Measurements from ENCODE around the gene ILK.

Gene ILK

GRCh38 chr11:6638429-6638828 lies 34.9 kb downstream of the ILK start:
- no peak for DNase-seq

- DNase-seq: no peak
Observed at GRCh38 chr11:6640036-6640984, 36.7 kb downstream of the ILK start.

GRCh38 chr11:6640985-6641701 lies 37.6 kb downstream of the ILK start:
- no peak for DNase-seq

DNA sequence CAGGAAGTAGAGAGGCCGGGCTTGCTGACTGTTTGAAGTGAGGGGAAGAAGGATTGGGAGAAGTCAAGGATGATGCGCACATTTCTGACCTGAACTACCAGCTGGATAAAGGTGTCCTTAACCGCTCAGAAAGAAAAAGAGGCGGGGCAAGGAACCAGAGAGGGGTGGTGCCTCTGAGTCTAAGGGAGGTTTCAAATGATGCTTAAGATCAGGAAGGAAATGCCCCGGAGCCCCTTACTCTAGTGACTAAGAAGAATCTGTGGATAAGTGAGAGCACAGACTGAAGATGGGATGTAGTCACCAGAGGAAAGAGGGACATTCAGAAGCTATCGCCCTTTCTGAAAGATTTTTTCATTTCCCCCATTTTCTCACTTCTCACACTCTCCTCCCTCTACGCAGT lies 39.4 kb downstream of the ILK start:
- no peak for DNase-seq

DNA sequence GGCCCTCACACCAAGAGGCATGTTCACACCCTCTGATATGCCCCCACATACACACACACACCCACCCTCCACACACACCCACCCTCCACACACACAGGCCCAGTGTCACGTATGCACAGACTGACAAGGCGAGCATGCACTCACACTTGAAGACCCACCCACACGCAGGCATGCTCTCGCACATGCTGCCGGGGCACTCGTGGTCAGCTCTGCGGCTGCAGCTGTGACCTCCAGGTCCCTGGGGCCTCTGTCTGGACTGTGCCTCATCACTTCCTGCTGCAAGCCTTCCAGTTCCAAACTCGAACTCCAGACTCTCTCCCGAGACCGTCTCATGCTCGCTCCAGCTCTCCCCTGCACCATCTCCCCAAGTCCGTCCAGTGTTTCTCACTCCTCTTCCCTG lies 42.5 kb downstream of the ILK start:
- no peak for DNase-seq

GRCh38 chr11:6646576-6646917 lies 43.0 kb downstream of the ILK start:
- DNase-seq: no peak

- no peak for DNase-seq
Observed at GRCh38 chr11:6646918-6647679, 43.5 kb downstream of the ILK start.

DNA sequence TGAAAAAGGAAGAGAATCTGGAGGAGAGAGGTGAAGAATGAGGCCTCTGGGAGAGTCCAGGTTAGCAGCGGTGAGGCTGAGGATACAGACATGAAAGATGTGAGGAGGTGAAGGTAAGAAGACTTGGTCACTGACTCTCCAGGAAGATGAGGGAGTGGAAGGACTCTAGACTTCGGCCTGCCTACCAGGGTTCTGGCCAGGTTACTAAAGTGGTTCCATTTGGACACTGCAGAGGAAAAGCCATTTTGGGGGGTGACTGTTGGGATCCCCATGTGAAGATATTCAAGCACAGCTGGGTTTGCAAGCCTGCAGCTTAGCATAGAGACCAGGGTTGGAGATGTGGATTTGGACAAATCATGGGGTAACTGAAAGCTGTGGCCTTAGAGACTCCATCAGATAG lies 44.3 kb downstream of the ILK start:
- DNase-seq: no peak

DNA sequence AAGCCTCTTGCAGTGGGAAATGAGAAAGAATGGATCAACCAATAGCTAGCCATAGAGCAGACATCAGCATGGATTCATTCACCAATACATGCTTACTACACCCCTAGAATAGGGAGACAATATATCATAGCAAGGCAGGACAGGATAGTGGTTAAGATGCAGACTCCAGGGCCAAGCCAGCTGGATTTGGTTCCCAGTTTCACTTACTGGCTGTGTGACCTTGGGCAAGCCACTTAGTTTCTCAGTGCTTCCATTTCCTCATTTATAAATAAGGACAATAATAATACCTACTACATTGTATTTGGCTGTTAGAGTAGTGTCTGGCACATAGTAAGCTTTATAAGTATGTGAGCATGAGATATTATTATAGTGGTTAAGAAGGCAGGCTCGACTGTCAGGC lies 44.9 kb downstream of the ILK start:
- no peak for DNase-seq

DNA sequence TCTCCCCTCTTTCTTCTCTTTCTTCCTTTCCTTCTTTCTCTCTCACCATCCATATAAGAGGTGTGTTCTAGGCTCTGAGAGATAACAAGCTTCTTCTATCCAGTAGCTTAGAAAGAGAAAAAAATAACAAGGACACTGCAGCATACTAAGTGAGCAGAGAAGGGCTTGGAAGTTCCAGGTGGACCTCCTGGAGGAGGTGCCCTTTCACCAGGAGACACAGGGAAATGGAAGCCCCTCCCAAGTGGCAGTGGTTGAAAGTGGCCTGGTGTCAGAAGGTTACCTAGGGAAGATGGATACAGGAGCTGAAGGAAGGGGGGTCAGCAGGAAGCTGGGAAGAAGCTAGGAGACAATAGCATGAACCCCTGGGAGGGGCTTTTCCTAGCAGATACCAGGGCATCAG lies 46.5 kb downstream of the ILK start:
- no peak for DNase-seq

- no peak for DNase-seq
Observed at GRCh38 chr11:6650980-6651379, 47.4 kb downstream of the ILK start.

DNA sequence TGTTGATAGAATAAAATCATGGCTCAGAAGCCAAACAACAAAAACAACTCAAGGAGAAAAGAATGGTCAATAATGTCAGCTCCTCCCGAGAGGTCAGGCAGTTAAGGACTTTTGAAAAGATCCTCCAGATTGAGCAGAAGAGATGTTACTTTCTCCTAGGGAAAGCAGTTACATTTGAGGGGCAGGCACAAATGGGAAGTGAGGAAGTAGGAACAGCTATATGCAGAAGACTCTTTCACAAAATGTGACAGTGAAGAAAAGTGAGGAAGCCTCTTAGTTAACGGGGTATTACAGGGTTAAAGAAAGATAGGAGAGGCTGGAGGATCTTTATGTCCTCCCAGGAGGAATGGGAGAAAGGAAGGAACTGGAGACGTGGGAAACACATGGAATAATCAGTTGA lies 48.6 kb downstream of the ILK start:
- DNase-seq: no peak

GRCh38 chr11:6653097-6653496 lies 49.5 kb downstream of the ILK start:
- DNase-seq: no peak

- DNase-seq: no peak
Observed at GRCh38 chr11:6653656-6654055, 50.1 kb downstream of the ILK start.

DNA sequence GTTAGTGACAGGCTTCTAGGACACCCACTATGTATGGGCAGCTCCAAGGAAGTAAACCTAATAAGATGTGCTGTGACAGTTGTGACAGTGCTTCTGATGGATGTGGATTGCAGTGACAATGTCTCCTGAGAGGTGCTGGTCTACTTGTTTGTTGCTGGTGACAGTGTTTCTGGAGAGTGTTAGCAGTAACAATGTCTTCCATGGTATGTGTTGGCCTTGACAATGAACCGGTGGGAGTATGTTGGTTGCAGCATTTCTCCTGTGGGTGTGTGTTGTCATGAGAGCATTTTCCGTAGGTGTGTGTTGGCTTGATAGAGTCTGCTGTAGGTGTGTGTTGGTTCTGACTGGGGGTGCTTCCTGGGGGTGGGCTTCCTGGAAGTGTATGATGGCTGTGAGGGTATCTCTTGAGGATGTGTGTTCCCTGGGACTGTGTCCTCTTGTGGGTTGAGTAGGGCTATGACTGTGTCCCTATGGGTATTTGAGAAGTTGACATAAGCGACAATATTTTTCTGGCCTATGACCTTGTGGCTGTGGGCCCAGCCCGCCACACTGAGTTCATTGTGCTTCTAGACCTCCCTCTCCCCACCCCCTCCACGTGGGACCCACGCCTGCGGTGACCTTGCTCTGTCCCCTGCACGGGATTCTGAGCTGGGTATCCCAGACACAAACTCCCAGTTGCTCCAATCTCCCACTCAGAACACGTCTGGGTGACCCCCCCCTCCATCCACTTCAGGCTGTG lies 50.9 kb downstream of the ILK start:
- no peak for DNase-seq

DNA sequence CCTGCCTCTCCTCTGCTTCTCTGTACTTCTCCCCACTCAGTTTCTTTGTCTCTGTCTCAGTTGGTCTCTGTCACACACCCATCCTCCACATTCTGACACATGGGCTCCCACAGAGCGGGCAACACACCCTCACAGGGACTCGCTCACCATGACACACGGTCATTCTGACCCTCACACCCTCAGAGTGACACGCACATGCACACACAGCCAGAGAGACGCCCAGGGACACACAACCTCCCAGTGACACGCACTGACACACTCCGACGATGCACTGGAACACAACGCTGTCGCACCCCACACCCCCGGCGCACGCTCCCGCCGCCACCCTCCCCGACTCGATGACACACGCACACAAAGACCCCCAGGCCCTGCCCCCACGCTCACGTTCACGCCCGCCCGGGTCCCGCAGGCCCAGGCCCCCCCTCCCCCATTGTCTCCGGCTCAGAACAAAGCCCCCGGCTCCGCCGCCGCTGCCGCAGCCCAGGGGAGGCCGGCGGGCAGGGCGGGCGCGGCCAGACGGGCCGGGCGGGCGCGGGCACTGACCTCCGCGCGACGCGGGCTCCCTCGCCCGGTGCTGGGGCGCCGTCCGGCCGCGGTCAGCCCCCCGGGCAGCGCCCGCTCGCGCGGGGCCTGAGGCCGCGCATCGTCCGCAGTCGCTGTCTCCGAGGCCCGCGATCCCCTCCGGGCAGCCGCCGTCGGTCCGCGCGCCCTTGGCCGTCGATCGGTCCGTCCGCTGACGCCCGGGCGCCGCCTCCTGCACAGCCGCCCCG lies 51.6 kb downstream of the ILK start:
- no peak for DNase-seq

- DNase-seq: peak in 1 of 2 experiments; percentile 54
Observed at GRCh38 chr11:6655790-6656583, 52.4 kb downstream of the ILK start, which contains the start of gene DCHS1. TSS of gene DCHS1 (minus strand) at chr11:6655809. CDS start at chr11:6641613, 14,196 bp downstream.

DNA sequence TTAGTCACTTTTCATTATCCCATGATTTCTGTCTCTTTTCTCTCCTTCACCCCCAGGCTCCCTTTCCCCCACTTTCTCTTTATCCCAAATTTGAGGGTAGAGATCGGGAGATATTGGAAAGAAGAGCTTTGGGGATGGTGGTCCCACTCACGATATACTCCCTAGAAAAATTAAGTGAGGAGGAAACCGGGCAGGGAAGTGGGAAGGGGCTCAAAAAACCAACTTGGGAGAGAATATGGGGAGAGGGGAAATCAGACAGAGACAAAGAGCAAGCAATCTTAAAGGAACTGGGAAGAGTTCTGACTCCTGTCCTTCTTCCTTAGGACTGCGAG lies 53.0 kb downstream of the ILK start:
- DNase-seq: no peak

DNA sequence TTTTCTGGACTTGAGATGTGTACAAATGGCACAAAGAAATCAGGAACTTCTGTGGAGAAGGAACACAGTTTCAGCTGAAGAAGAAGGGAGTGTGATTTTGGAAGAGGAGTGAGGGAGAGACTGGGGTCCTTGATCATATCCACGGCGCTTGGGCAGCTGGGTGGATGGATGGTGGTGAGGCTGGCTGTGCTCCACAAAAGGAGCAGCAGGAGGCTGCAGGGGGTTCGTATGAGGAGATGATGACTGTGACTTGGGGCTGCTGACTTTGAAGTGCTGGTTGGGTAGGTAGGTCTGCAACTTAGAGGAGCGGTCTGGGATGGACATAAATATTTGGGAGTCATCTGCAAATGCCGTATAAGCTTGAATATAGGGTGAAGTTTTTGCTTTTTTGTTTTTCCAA lies 53.4 kb downstream of the ILK start:
- DNase-seq: no peak

GRCh38 chr11:6657346-6657745 lies 53.8 kb downstream of the ILK start:
- no peak for DNase-seq

DNA sequence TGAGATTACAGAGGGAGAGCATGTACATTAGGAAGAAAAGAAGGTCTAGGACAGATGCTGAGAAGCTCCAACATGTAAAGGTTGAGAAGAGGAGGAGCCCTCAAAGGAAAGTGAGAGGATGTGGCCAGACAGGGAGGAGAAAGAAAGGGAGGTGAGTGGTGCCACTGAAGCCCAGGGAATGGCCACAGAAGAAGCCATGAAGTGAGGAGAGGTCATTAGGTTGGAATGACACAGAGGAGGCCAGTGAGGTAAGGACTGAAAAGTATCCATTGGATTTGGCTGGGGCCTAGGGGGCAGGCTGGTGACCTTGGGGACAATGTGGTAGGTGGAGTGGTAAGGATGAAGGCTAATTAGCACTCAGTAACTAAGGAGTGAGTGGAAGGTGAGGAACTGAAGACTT lies 55.1 kb downstream of the ILK start:
- no peak for DNase-seq
